ENCODE data around the gene B4GALNT3.

The B4GALNT3 gene

GRCh38 chr12:607541-608001, 147.8 kb downstream of the B4GALNT3 start:
- H3K9me3 Mint-ChIP-seq = no peaks in the 10 kb centered on the region
- no peaks in the 10 kb centered on the region for H3K36me3 Mint-ChIP-seq
- H3K27me3 Mint-ChIP-seq = no peaks in the 10 kb centered on the region
- H3K27ac Mint-ChIP-seq = no peak overlapping the region
- ATAC-seq = no peak
- no peak overlapping the region for H3K4me3 Mint-ChIP-seq
- H3K4me1 Mint-ChIP-seq = peaks cover 17% of the 10 kb centered on the region

DNA sequence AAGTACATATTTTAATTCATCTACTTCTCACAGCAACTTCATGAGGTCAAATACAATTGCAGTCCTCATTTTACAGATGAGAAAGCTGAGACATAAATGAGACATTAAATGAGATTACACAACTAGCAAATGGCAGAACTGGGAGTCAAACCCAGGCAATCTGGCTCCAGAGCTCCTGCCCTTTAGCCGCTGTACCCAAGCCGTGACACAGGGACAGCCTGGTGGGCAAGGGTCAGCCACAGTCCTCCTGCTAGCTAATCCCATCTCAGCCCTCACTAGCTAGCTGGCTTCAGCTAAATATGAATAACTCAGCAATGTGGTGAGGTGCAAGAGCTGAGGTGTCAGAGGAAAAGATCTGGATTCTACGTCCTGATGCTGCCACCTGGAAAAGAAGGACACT, 148.7 kb downstream of the B4GALNT3 start:
- Mint-ChIP-seq H3K4me1 (peaks cover 17% of the 10 kb centered on the region), H3K27me3 (no peaks in the 10 kb centered on the region), H3K4me3 (no peak overlapping the region), H3K9me3 (no peaks in the 10 kb centered on the region), H3K36me3 (no peaks in the 10 kb centered on the region), H3K27ac (no peak overlapping the region)
- no peak for ATAC-seq

DNA sequence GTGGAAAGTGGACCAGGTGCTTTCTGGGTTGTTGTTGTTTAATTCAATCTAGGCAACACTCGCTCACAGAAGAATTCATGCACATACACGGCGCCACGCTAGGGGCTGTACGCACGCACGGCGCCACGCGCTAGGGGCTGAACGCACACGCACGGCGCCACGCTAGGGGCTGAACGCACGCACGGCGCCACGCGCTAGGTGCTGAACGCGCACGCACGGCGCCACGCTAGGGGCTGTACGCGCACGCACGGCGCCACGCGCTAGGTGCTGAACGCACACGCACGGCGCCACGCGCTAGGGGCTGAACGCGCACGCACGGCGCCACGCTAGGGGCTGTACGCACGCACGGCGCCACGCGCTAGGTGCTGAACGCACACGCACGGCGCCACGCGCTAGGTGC, 149.2 kb downstream of the B4GALNT3 start:
- no peaks in the 10 kb centered on the region for H3K27me3 Mint-ChIP-seq
- no peak overlapping the region for H3K27ac Mint-ChIP-seq
- no peaks in the 10 kb centered on the region for H3K36me3 Mint-ChIP-seq
- H3K9me3 Mint-ChIP-seq = no peaks in the 10 kb centered on the region
- no peak for ATAC-seq
- no peak overlapping the region for H3K4me3 Mint-ChIP-seq
- H3K4me1 Mint-ChIP-seq = peaks cover 18% of the 10 kb centered on the region

- Mint-ChIP-seq H3K4me1 (peaks cover 26% of the 10 kb centered on the region), H3K9me3 (no peaks in the 10 kb centered on the region), H3K4me3 (no peak overlapping the region), H3K27me3 (no peaks in the 10 kb centered on the region), H3K36me3 (no peaks in the 10 kb centered on the region), H3K27ac (peak overlapping the region; percentile 73)
- no peak for ATAC-seq
Observed at GRCh38 chr12:611721-612120, 152.0 kb downstream of the B4GALNT3 start.

GRCh38 chr12:612293-612692, 152.6 kb downstream of the B4GALNT3 start:
- Mint-ChIP-seq H3K4me3 (no peak overlapping the region), H3K4me1 (peaks cover 26% of the 10 kb centered on the region), H3K9me3 (no peaks in the 10 kb centered on the region), H3K27ac (peak overlapping the region; percentile 73), H3K36me3 (no peaks in the 10 kb centered on the region), H3K27me3 (no peaks in the 10 kb centered on the region)
- no peak for ATAC-seq

GRCh38 chr12:612886-613285, 153.1 kb downstream of the B4GALNT3 start:
- Mint-ChIP-seq H3K36me3 (no peaks in the 10 kb centered on the region), H3K9me3 (no peaks in the 10 kb centered on the region), H3K4me3 (no peak overlapping the region), H3K27ac (no peak overlapping the region), H3K4me1 (peaks cover 26% of the 10 kb centered on the region), H3K27me3 (no peaks in the 10 kb centered on the region)
- no peak for ATAC-seq
